HepG2 (cell line): ENCODE measurements around the gene CATSPERD. TPM values are rescaled to one million over a fixed set of nuclear protein-coding genes. Genes with fewer than 3 reads are reported as not detected.

ENCODE experiments used
- ATAC-seq: fragments of 200-7000 bp; cut with Tn5 transposase; 3 replicates; pipeline ENCODE4 v1.9.1; 2020; ENCODE audit warnings: mild to moderate bottlenecking, moderate library complexity
- BruUV-seq: library from RNA; stranded (reverse); fragments of 400-500 nt; replicated peaks from 2 replicates; lab custom pipeline; 2021; lab: Mats Ljungman, UMichigan
- CTCF ChIA-PET: fragments of 300-600 bp; formaldehyde crosslinking; extraction: SDS; loops from one replicate; lab custom pipeline; 2021; ENCODE audit warnings: low total read pairs, inconsistent platforms, low intra/inter-chr PET ratio; lab: Yijun Ruan, JAX
- POLR2A ChIA-PET: fragments of 350-600 bp; sonication (Branson Sonifier 250); formaldehyde crosslinking; loops from one replicate; lab custom pipeline; 2020; ENCODE audit warnings: antibody characterized with exemption, inconsistent platforms; lab: Yijun Ruan, JAX
- DNase-seq: peaks from one replicate; pipeline ENCODE4 v3.0.0-alpha.2; 2015; ENCODE audit warnings: low spot score
- FAIRE-seq: peaks from 3 replicates; lab custom pipeline; 2011; peaks lifted over from hg19 to GRCh38; lab: Jason Lieb, UNC
- H2AFZ ChIP-seq: one replicate; pipeline ENCODE4 v1.6.1; 2011; ENCODE audit warnings: low read length, inconsistent platforms
- H3K27ac ChIP-seq: fragments of 300-600 bp; 3 replicates; pipeline ENCODE4 v1.8.0; 2011; ENCODE audit warnings: mixed run types, mild to moderate bottlenecking, mixed read lengths, low read length, inconsistent platforms; ENCODE audit not compliant: insufficient read depth; ENCODE audit errors: extremely low read length
- H3K27me3 ChIP-seq, 2 experiments: fragments of 200-600 bp in 1 of 2; 2 replicates in 1 of 2; 3 replicates in 1 of 2; pipeline versions ENCODE4 v1.6.0 to v1.8.0; 2011; ENCODE audit warnings: low read length in 2 of 2, mild to moderate bottlenecking in 2 of 2, moderate library complexity in 2 of 2, inconsistent platforms in 1 of 2; ENCODE audit not compliant: insufficient read depth in 2 of 2, control insufficient read depth in 1 of 2
- H3K36me3 ChIP-seq, 2 experiments: fragments of 200-600 bp in 1 of 2; replicated peaks in 1 of 2; 2 replicates in 1 of 2; 3 replicates in 1 of 2; pipeline versions ENCODE4 v1.5.1 to v1.8.0; 2011; ENCODE audit warnings: low read length in 2 of 2, inconsistent platforms in 1 of 2; ENCODE audit not compliant: insufficient read depth in 2 of 2, control insufficient read depth in 1 of 2
- H3K4me1 ChIP-seq: 2 replicates; pipeline ENCODE4 v1.5.1; 2012; ENCODE audit warnings: low read length, inconsistent platforms; ENCODE audit not compliant: insufficient read depth
- H3K4me2 ChIP-seq: 2 replicates; pipeline ENCODE4 v1.6.0; 2011; ENCODE audit warnings: low read depth, low read length, inconsistent platforms
- H3K4me3 ChIP-seq, 3 experiments: fragments of 200-600 bp in 1 of 3; sonication (generic), shearing (Covaris generic) in 1 of 3; replicated peaks in 1 of 3; 2 replicates each; pipeline ENCODE4 v1.5.1; 2011 to 2016; ENCODE audit warnings: low read length in 3 of 3, inconsistent platforms in 2 of 3, low read depth in 2 of 3, mild to moderate bottlenecking in 2 of 3, control low read depth in 1 of 3, mixed read lengths in 1 of 3; ENCODE audit not compliant: insufficient read depth in 1 of 3
- H3K79me2 ChIP-seq: one replicate; pipeline ENCODE4 v1.6.1; 2011; ENCODE audit warnings: low read length, inconsistent platforms; ENCODE audit not compliant: insufficient read depth
- H3K9ac ChIP-seq: 2 replicates; pipeline ENCODE4 v1.6.0; 2011; ENCODE audit warnings: mild to moderate bottlenecking, low read depth, low read length, inconsistent platforms; ENCODE audit not compliant: insufficient read depth
- H3K9me3 ChIP-seq: 2 replicates; pipeline ENCODE4 v1.5.1; 2012; ENCODE audit warnings: mild to moderate bottlenecking, low read length
- H4K20me1 ChIP-seq: 2 replicates; pipeline ENCODE4 v1.6.0; 2011; ENCODE audit warnings: inconsistent platforms, mild to moderate bottlenecking, low read length, moderate library complexity; ENCODE audit not compliant: insufficient read depth
- AHR ChIP-seq: IDR thresholded peaks from 2 replicates; pipeline ENCODE4 v1.6.1; 2018; ENCODE audit warnings: missing genetic modification reagents, missing compliant biosample characterization
- BCL6 ChIP-seq: IDR thresholded peaks from 2 replicates; pipeline ENCODE4 v1.6.1; 2016; ENCODE audit warnings: missing genetic modification reagents, missing compliant biosample characterization
- CEBPB ChIP-seq: IDR thresholded peaks from 2 replicates; pipeline ENCODE4 v1.6.1; 2011; ENCODE audit warnings: low read depth, low read length, improper control_type of control experiment, borderline replicate concordance
- FOXK2 ChIP-seq: fragments of 450-650 bp; IDR thresholded peaks from 2 replicates; pipeline ENCODE4 v1.6.1; 2016
- FOXO4 ChIP-seq: sonication (generic); formaldehyde crosslinking; conservative IDR thresholded peaks from 2 replicates; pipeline ENCODE4 v1.8.1; 2023; ENCODE audit warnings: missing genetic modification reagents
- LCORL ChIP-seq, 2 experiments: fragments of 450-650 bp in 1 of 2; sonication (generic) in 1 of 2; formaldehyde crosslinking in 1 of 2; IDR thresholded peaks; 2 replicates each; pipeline versions ENCODE4 v1.5.0 to v1.6.1; 2017 to 2020; ENCODE audit warnings: antibody characterized with exemption in 1 of 2, missing genetic modification reagents in 1 of 2
- MEIS2 ChIP-seq: sonication (generic); formaldehyde crosslinking; IDR thresholded peaks from 2 replicates; pipeline ENCODE4 v1.9.0; 2021; ENCODE audit warnings: mild to moderate bottlenecking, missing genetic modification reagents
- MXD4 ChIP-seq: IDR thresholded peaks from 2 replicates; pipeline ENCODE4 v1.6.1; 2016; ENCODE audit warnings: mild to moderate bottlenecking, missing biosample characterization, missing genetic modification reagents
- PCBP1 ChIP-seq: fragments of 200-400 bp; formaldehyde crosslinking; IDR thresholded peaks from 2 replicates; pipeline ENCODE4 v1.6.1; 2017; ENCODE audit warnings: mild to moderate bottlenecking, low read depth, low read length, borderline replicate concordance
- SYNCRIP ChIP-seq: fragments of 200-400 bp; formaldehyde crosslinking; IDR thresholded peaks from 2 replicates; pipeline ENCODE4 v1.6.1; 2018; ENCODE audit warnings: mild to moderate bottlenecking, low read depth, low read length; ENCODE audit not compliant: insufficient read depth
- ZBTB33 ChIP-seq: sonication (generic); formaldehyde crosslinking; IDR thresholded peaks from 2 replicates; pipeline ENCODE4 v1.4.0; 2020; ENCODE audit warnings: missing genetic modification reagents
- ZNF143 ChIP-seq: sonication (generic); formaldehyde crosslinking; IDR thresholded peaks from 2 replicates; pipeline ENCODE4 v1.4.0; 2020; ENCODE audit warnings: missing genetic modification reagents
- ZNF230 ChIP-seq: sonication (generic); formaldehyde crosslinking; IDR thresholded peaks from 2 replicates; pipeline ENCODE4 v1.4.0; 2020; ENCODE audit warnings: mild to moderate bottlenecking, missing genetic modification reagents
- ZNF513 ChIP-seq: sonication (generic); formaldehyde crosslinking; conservative IDR thresholded peaks from 2 replicates; pipeline ENCODE4 v1.5.0; 2020; ENCODE audit warnings: missing genetic modification reagents
- ZNF639 ChIP-seq: conservative IDR thresholded peaks from 2 replicates; pipeline ENCODE4 v1.6.1; 2018; ENCODE audit warnings: missing genetic modification reagents
- ZNF674 ChIP-seq: sonication (generic); formaldehyde crosslinking; IDR thresholded peaks from 2 replicates; pipeline ENCODE4 v1.5.0; 2020; ENCODE audit warnings: low read depth, mild to moderate bottlenecking, missing genetic modification reagents
- WGBS: methylation state at CpG from one replicate; pipeline ENCODE4 v1.1.6; 2017; ENCODE audit warnings: low lambda C conversion rate; 5-methylcytosine and 5-hydroxymethylcytosine counted together
- in situ Hi-C: cut with HindIII; loops from 2 replicates; pipeline ENCODE4 v1.10.0; 2017; ENCODE audit warnings: low pct_unique_long_range_greater_than_20kb; ENCODE audit not compliant: extremely low pct_ligation_motif_present
- intact Hi-C: fragments of 100-400 bp; cut with micrococcal nuclease; formaldehyde crosslinking; loops from one replicate; pipeline ENCODE4 v1.10.0; 2022; ENCODE audit not compliant: unreplicated experiment
- polyA plus RNA-seq, 8 experiments: library from polyadenylated mRNA; depleted of rRNA in 3 of 8; stranded (reverse) in 7 of 8; unstranded in 1 of 8; fragments of >200 nt; fragmentation: Illumina TruSeq in 4 of 8; extraction: Trizol in 4 of 8; gene quantifications; 2 replicates each; pipeline versions ENCODE4 v1.2.1 to v1.2.3, GENCODE V29; 2011 to 2016; ENCODE audit warnings: low read depth in 4 of 8, missing spikeins in 1 of 8, mixed read lengths in 1 of 8; ENCODE audit not compliant: insufficient read depth in 1 of 8
- total RNA-seq, 5 experiments: library from RNA; depleted of rRNA; stranded (reverse); fragments of >200 nt; fragmentation: Illumina TruSeq; extraction: Trizol; gene quantifications; 2 replicates each; pipeline ENCODE4 v1.2.3, GENCODE V29; 2016; ENCODE audit warnings: low read depth in 1 of 5

CATSPERD gene
- total and polyA plus RNA-seq, 2 of the 13 experiments (the other 11 are each of a cell fraction or from before 2014, with no cell fraction given) = 0.04 TPM; not detected in 1

GRCh38 chr19:5790559-5791520 is 70.4 kb downstream of the CATSPERD start, which contains the start of gene DUS3L (continued):
- no peak for TF ChIP-seq ZNF674

GRCh38 chr19:5792224-5792623 is 71.8 kb downstream of the CATSPERD start:
- no peak overlapping the region for H3K4me3 ChIP-seq
- H3K9me3 ChIP-seq = no peaks in the 10 kb centered on the region
- H2AFZ ChIP-seq = no peak overlapping the region
- no peak overlapping the region for H3K27ac ChIP-seq
- ChIA-PET POLR2A (no interaction called here), CTCF (no interaction called here)
- peaks cover 11 to 26% of the 10 kb centered on the region in 2 experiments; a peak in 4 of 5 replicates for H3K36me3 ChIP-seq
- H4K20me1 ChIP-seq = no peaks in the 10 kb centered on the region
- peaks cover 29% of the 10 kb centered on the region for H3K4me1 ChIP-seq
- H3K4me2 ChIP-seq = no peak overlapping the region
- H3K9ac ChIP-seq = no peak overlapping the region
- intact Hi-C loops = no loop called here
- in situ Hi-C loops = no loop called here
- ATAC-seq (no peak), FAIRE-seq (no peak), DNase-seq (no peak)
- H3K27me3 ChIP-seq = no peaks in the 10 kb centered on the region
- no TSS peak for BruUV-seq
- TF ChIP-seq SYNCRIP (no peak), FOXO4 (no peak), ZNF143 (CRISPR knock-in tag) (no peak), LCORL (IDR thresholded peaks at IDR 0.05) (no peak), LCORL (CRISPR knock-in tag; IDR thresholded peaks at IDR 0.05) (no peak), MEIS2 (CRISPR knock-in tag) (no peak), ZBTB33 (no peak), ZNF639 (CRISPR knock-in tag) (no peak), MXD4 (CRISPR knock-in tag) (no peak), CEBPB (no peak), ZNF513 (no peak), AHR (CRISPR knock-in tag) (no peak), ZNF230 (CRISPR knock-in tag) (no peak), FOXK2 (no peak), BCL6 (CRISPR knock-in tag) (no peak), PCBP1 (no peak)
- H3K79me2 ChIP-seq = no peaks in the 10 kb centered on the region
- WGBS = 90% methylated on average over 18 of the region's 18 CpGs
